ENCODE measurements around the gene DAPK2. TPM values are rescaled to one million over a fixed set of nuclear protein-coding genes. Genes with fewer than 3 reads are reported as not detected.

The DAPK2 gene
- total RNA-seq, 1 donor from 2014 or later: 1.9 TPM

DNA sequence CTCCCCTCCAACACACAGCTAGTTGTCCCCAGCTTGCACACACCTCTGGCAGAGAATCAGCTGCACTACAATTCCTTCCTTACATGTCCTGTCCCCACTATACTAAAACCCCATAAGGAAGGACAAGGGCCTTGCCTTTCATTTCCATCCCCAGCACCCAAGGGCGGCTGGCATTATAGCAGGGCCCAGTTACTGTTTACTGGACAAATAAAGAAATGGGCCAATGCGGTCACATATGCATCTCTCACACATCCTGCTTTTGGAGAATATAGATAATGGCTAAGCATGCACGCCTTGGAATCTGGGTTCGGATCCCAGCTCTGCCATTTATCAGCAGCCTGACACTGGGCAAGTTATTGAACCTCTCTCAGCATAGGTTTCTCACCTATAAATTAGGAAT lies 99.1 kb downstream of the DAPK2 start:
- intact Hi-C loops (cut with micrococcal nuclease): loop anchor here (10.0 kb wide), 1 partner anchor 98 kb away; the partner anchor contains the start of gene DAPK2
- H3K27ac Mint-ChIP-seq: no peak overlapping the region
- H3K9me3 Mint-ChIP-seq: no peaks in the 10 kb centered on the region
- no peaks in the 10 kb centered on the region for H3K27me3 Mint-ChIP-seq (ENCODE audit: low read depth)
- peaks cover 13% of the 10 kb centered on the region for H3K4me1 Mint-ChIP-seq (ENCODE audit: low read depth)
- H3K4me3 Mint-ChIP-seq (ENCODE audit: low read depth): no peak overlapping the region
- peak; percentile 0 for DNase-seq (ENCODE audit: low spot score)
- H3K36me3 Mint-ChIP-seq (ENCODE audit: low read depth): no peaks in the 10 kb centered on the region

DNA sequence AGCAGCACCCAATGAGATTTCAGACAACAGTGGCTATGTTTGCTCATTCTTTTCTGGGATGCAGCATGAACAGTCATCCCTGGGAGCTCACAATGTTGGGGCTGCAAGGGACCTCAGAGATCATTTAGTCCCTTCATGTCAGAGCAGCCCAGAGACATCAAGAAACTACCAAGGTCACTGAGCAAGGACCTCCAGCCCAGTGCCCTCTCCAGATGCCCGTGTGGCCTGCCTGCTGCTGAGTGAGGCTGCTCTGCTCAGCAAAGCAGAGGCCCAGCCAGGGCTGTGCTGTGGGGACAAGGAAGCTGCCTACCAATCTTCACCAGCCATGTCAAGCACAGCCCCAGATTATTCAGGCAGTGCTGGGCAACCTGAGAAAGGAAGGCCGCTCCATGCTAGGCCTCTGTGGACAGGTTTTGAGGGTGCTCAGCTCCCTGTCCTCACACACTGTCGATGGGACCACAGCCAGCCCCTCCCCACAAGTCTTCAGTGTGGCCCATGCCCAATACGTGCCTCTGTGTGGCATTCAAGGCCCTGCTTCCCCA lies 99.7 kb downstream of the DAPK2 start:
- H3K9me3 Mint-ChIP-seq: no peaks in the 10 kb centered on the region
- H3K4me3 Mint-ChIP-seq (ENCODE audit: low read depth): no peak overlapping the region
- H3K36me3 Mint-ChIP-seq (ENCODE audit: low read depth): no peaks in the 10 kb centered on the region
- peak; percentile 7 for DNase-seq (ENCODE audit: low spot score)
- intact Hi-C loops (cut with micrococcal nuclease): loop anchor here (10.0 kb wide), 1 partner anchor 98 kb away; the partner anchor contains the start of gene DAPK2
- H3K27me3 Mint-ChIP-seq (ENCODE audit: low read depth): no peaks in the 10 kb centered on the region
- H3K27ac Mint-ChIP-seq: no peak overlapping the region
- H3K4me1 Mint-ChIP-seq (ENCODE audit: low read depth): peaks cover 11% of the 10 kb centered on the region

DNA sequence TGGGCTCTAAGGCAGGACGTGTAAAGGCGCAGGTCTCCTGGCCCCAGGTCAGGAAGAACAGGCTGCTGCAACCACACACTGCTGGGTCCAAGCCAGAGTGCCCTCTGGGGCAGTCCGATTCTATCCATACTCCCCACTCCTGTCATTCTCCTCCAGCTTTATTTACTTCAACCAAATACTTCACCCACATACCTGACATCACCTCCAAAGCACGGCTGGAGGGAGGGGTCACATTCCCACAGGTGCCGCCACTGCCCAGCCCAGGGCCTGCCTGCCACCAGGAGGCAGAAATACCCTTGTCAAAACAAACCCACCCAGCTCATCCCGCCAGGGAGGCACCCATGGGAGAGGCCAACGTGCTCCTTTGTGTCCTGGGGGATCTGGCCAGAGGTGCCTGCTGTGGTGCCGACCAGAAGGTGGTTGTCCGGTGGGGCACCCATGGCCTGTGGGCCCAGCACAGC lies 100.4 kb downstream of the DAPK2 start:
- Mint-ChIP-seq H3K36me3 (ENCODE audit: low read depth) (no peaks in the 10 kb centered on the region), H3K9me3 (no peaks in the 10 kb centered on the region), H3K4me1 (ENCODE audit: low read depth) (peaks cover 11% of the 10 kb centered on the region), H3K27ac (no peak overlapping the region), H3K4me3 (ENCODE audit: low read depth) (no peak overlapping the region), H3K27me3 (ENCODE audit: low read depth) (no peaks in the 10 kb centered on the region)
- DNase-seq (ENCODE audit: low spot score): peak; percentile 7
- intact Hi-C loops (cut with micrococcal nuclease): loop anchor here (10.0 kb wide), 1 partner anchor 99 kb away; the partner anchor contains the start of gene DAPK2

DNA sequence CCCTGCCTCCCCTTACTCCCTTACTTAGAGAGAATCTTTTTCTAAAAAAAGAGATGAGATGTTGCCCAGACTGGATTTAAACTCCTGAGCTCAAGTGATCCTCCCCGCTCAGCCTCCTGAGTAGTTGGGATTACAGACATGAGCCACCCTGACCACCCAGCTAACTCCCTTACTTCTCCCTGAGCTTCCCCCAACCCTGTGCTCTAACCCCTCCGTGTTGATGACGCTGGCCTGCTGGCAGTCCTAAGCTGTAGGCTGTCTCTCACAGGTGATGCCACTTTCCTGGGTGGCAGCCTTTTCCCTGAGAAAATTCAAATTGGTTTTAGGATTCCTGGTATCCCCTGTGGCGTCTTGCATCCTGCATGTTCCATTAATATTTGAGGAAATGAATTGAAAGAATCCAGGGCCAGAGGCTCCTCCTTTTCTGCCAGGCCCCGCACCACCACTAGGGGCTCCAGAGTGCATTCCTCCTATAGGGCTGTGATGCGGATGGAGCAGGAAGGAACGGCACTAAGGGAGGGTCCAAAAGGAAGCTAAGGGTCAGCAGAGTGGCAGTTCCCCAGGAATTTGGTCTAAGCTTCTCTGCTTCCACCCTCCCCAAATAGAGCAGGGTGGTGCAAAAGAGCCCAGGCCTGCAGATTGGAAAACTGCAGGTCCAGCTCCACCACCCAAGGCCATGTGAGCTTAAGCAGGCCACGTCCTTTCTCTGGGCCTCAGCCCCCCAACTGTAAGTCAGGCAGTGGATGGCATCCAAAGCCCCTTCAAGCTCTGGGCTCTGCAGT lies 101.1 kb downstream of the DAPK2 start:
- peak; percentile 52 for DNase-seq (ENCODE audit: low spot score)
- H3K4me3 Mint-ChIP-seq (ENCODE audit: low read depth): no peak overlapping the region
- H3K9me3 Mint-ChIP-seq: no peaks in the 10 kb centered on the region
- no peaks in the 10 kb centered on the region for H3K36me3 Mint-ChIP-seq (ENCODE audit: low read depth)
- intact Hi-C loops (cut with micrococcal nuclease): loop anchor here (10.0 kb wide), 1 partner anchor 100 kb away; the partner anchor contains the start of gene DAPK2
- no peaks in the 10 kb centered on the region for H3K27me3 Mint-ChIP-seq (ENCODE audit: low read depth)
- H3K27ac Mint-ChIP-seq: peak overlapping the region; percentile 36
- H3K4me1 Mint-ChIP-seq (ENCODE audit: low read depth): peaks cover 13% of the 10 kb centered on the region

DNA sequence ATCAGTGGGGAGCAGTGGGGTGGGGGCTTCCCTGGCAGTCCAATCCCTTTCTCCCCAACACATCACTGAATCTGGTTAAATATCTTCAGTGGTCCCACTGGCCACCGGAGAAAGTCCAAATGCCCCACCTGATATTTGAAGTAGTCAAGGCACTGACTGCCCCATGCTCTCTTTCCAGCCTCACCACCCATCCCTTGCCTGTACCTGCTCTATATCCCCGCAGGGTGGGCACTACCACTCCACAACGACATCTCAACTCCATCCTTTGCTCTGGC lies 101.7 kb downstream of the DAPK2 start:
- intact Hi-C loops (cut with micrococcal nuclease): loop anchor here (10.0 kb wide), 1 partner anchor 100 kb away; the partner anchor contains the start of gene DAPK2
- H3K27ac Mint-ChIP-seq: no peak overlapping the region

DNA sequence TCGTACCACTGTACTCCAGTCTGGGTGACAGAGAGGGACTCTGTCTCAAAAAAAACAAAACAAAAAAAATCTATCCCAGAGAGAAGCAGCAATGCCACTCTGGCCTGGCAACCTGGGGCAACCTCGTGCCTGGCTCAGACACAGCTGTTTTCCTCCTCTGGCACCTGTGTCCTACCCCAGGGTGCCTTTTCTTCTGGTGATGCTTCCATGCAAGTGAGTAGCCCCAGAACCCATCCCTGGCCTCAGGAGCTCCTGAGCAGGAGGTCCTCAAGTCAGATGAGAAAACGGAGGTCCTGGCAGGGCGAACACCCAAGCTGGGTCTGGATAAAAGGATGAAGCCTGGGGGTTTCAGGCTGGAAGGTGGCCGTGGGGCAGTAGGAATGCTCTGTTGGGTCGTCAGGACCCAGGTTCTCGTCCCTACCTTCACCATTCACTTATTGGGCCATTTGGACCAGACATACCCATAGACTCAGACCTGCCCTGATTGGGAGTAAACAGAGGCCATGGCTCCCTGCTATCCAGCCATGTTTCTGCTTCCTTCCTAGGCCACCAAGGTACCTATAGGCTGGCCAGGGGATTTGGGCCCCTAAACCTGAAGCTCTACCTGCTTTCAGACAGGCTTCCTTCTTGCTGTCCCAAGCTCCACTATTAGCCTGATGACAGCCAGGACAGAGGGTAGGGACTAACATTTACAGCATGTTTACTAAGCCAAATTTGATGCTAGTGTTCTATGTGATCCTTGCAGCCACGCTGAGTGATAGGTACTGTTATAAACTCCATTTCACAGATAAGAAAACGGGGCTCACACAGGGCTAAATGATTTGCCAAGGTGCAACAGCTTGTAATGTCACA lies 102.2 kb downstream of the DAPK2 start:
- Mint-ChIP-seq H3K27ac (no peak overlapping the region), H3K36me3 (ENCODE audit: low read depth) (no peaks in the 10 kb centered on the region), H3K27me3 (ENCODE audit: low read depth) (no peaks in the 10 kb centered on the region), H3K4me1 (ENCODE audit: low read depth) (peaks cover 23% of the 10 kb centered on the region), H3K9me3 (no peaks in the 10 kb centered on the region), H3K4me3 (ENCODE audit: low read depth) (no peak overlapping the region)
- DNase-seq (ENCODE audit: low spot score): peak; percentile 0
- intact Hi-C loops (cut with micrococcal nuclease): loop anchor here (10.0 kb wide), 1 partner anchor 101 kb away; the partner anchor contains the start of gene DAPK2

More for the DNA sequence above, 101.7 kb downstream of the DAPK2 start:
- Mint-ChIP-seq H3K9me3 (no peaks in the 10 kb centered on the region), H3K4me1 (ENCODE audit: low read depth) (peaks cover 18% of the 10 kb centered on the region), H3K4me3 (ENCODE audit: low read depth) (no peak overlapping the region), H3K27me3 (ENCODE audit: low read depth) (no peaks in the 10 kb centered on the region), H3K36me3 (ENCODE audit: low read depth) (no peaks in the 10 kb centered on the region)
- DNase-seq (ENCODE audit: low spot score): peak; percentile 5

DNA sequence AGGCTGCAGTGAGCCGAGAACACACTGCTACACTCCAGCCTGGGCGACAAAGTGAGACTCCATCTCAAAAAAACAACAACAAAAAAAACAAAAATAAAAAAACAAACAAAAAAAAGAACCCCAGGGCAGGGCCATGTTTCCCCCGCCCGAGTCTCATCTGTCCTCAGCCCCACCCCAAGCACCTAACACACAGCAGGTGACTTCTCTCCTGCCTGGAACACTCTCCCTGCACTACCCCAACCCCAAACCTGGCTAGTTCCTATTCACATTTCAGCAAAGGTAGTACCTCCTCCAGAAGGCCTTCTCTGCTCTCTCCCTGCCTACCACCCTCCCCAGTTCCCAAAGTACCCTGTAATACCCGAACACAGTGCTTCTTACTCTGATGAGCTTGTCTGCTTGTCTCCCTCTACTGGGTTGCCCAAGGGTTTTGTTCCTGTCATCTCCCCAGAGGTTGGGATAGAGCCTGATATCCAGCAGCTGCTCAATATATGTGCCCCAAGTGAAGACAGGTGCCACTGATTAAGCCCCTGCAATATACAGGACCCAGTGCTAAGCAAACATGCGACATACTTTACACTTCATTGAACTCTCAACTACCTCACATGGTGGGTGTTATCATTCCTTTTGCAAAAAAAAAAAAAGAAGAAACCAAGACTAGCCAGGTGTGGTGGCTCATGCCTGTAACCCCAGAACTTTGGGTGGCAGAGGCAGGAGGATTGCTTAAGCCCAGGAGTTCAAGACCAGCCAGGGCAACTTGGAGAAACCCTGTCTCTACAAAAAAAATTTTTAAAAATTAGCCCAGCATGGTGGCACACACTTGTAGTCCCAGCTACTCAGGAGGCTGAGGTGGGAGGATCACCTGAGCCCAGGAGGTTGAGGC lies 103.6 kb downstream of the DAPK2 start:
- intact Hi-C loops (cut with micrococcal nuclease): loop anchor here (10.0 kb wide), 1 partner anchor 102 kb away; the partner anchor contains the start of gene DAPK2
- peak; percentile 4 for DNase-seq (ENCODE audit: low spot score)
- H3K36me3 Mint-ChIP-seq (ENCODE audit: low read depth): no peaks in the 10 kb centered on the region
- H3K27ac Mint-ChIP-seq: no peak overlapping the region
- H3K27me3 Mint-ChIP-seq (ENCODE audit: low read depth): no peaks in the 10 kb centered on the region
- H3K9me3 Mint-ChIP-seq: no peaks in the 10 kb centered on the region
- peaks cover 33% of the 10 kb centered on the region for H3K4me1 Mint-ChIP-seq (ENCODE audit: low read depth)
- no peak overlapping the region for H3K4me3 Mint-ChIP-seq (ENCODE audit: low read depth)

DNA sequence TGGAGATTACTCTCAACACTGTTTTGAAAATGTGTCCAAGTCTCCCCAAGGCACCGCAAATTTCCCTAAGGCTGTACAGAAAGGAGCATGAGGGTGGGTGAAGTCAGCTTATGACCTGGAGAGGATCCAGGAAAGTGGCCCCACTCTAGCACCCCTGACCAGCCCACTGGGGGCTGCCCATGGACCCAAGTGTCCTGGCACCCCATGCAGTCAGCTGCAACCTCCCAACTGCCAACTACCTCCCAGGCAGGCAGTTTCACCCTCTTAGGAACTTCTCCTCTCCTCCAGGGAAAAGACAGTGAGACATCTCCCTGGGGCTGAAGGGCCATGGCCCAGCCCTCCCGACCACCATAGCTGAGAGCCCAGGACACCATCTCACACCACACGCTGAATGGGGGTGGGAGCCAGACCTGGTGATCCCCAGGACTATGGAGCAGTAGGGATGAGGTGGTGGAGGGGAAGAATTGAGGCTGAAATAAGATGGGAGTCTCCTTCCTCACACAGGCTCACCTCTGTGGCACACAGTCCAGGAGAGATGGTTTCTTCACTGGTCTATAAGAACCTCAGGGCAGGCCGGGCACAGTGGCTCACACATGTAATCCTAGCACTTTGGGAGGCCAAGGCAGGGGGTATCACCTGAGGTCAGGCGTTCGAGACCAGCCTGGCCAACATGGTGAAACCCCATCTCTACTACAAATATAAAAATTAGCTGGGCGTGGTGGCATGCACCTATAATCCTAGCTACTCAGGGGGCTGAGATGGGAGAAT lies 104.4 kb downstream of the DAPK2 start:
- Mint-ChIP-seq H3K27me3 (ENCODE audit: low read depth) (no peaks in the 10 kb centered on the region), H3K4me3 (ENCODE audit: low read depth) (no peak overlapping the region), H3K27ac (no peak overlapping the region), H3K36me3 (ENCODE audit: low read depth) (no peaks in the 10 kb centered on the region), H3K9me3 (no peaks in the 10 kb centered on the region), H3K4me1 (ENCODE audit: low read depth) (peaks cover 38% of the 10 kb centered on the region)
- intact Hi-C loops (cut with micrococcal nuclease): loop anchor here (10.0 kb wide), 1 partner anchor 103 kb away; the partner anchor contains the start of gene DAPK2
- DNase-seq (ENCODE audit: low spot score): peak; percentile 6

DNA sequence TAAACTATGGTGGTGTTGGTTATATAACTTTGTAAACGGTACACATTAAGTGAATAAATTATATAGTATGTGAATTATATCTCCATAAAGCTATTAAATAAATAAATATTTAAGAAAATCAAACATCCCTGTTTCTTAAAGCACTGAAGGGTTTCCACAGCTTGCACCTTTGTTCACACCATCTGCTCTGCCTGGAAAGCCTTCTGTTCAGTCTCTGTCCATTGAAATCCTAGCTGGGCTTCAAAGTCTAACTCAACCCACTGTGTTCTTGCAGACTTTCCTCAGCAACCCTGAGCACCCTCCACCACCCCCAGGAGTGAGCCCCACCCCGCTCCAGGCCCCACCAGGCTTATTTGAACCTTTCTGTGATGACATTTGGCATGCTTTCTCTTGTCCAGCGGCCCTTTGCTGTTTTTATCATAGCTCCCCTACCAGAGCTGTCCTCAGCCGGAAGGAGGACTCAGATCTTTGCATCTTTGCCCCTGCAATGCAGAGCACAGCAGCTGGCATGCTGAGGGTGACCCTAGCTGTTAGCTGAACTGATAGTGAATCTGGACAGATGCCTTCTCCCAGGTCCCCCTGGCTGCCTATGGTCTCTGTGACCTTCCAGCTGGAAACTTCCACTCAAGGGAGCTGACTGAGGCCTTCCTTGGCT lies 105.2 kb downstream of the DAPK2 start:
- no peaks in the 10 kb centered on the region for H3K36me3 Mint-ChIP-seq (ENCODE audit: low read depth)
- no peaks in the 10 kb centered on the region for H3K27me3 Mint-ChIP-seq (ENCODE audit: low read depth)
- DNase-seq (ENCODE audit: low spot score): peak; percentile 5
- H3K4me1 Mint-ChIP-seq (ENCODE audit: low read depth): peaks cover 38% of the 10 kb centered on the region
- H3K27ac Mint-ChIP-seq: no peak overlapping the region
- intact Hi-C loops (cut with micrococcal nuclease): loop anchor here (10.0 kb wide), 1 partner anchor 104 kb away; the partner anchor contains the start of gene DAPK2
- H3K9me3 Mint-ChIP-seq: no peaks in the 10 kb centered on the region
- no peak overlapping the region for H3K4me3 Mint-ChIP-seq (ENCODE audit: low read depth)

DNA sequence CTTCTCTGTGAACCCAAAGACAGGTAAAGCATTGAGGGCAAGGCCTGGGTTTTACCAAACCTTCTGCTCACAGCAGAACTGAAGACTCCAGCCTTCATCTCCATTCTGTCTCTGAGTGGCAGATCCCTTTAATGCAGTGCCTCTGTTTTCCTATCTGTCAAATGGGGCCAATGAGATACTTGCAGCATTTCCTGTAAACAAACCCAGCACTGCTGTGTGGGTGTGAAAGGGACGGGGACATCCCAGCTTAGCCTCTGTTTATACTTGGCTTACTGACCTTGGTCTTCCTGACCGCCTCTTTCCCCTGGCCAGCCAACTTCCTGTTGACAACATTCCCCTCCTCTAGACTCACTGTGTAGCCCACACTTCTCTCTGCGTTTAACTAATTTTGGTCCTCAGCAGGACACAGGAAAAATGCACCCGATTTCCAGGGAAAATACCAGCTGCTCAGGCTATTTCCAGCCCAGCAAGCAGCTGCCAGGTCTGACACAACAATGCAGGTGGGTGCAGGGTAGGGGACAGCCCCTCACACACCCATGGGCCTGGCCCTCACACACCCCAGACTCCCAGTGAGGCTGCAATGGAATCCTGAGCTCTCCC lies 106.7 kb downstream of the DAPK2 start:
- intact Hi-C loops (cut with micrococcal nuclease): loop anchor here (1.0 to 10.0 kb wide), 3 partner anchors 47 to 105 kb away; partner anchors contain the start of gene DAPK2
- Mint-ChIP-seq H3K9me3 (no peaks in the 10 kb centered on the region), H3K4me3 (ENCODE audit: low read depth) (no peak overlapping the region)

More for the DNA sequence above, 106.7 kb downstream of the DAPK2 start:
- Mint-ChIP-seq H3K36me3 (ENCODE audit: low read depth) (no peaks in the 10 kb centered on the region), H3K4me1 (ENCODE audit: low read depth) (peaks cover 32% of the 10 kb centered on the region), H3K27ac (peak overlapping the region; percentile 76), H3K27me3 (ENCODE audit: low read depth) (no peaks in the 10 kb centered on the region)
- DNase-seq (ENCODE audit: low spot score): peak; percentile 10

All from activated T-helper 2 cell treated with anti-CD3 and anti-CD28 coated beads, Interferon-gamma antibody, Interleukin-2, Interleukin-4, amounts not matched to agents 10 μg/mL and 5 μg/mL and 100 μg/mL, durations not matched to agents 14 hours and 24 hours and 36 hours (primary cell).